SK-N-SH (cell line): ENCODE measurements around the gene CLPSL1.

Source experiments
- CHD2 ChIP-seq: fragments of 150-350 bp; IDR thresholded peaks from 2 replicates; pipeline ENCODE4 v1.6.1; 2018; ENCODE audit warnings: low read length; ENCODE audit not compliant: partially characterized antibody
- CTCF ChIP-seq: fragments of 200-600 bp; sonication (generic); IDR thresholded peaks from 2 replicates; pipeline ENCODE4 v1.6.1; 2017; ENCODE audit warnings: antibody characterized with exemption, mild to moderate bottlenecking, moderate library complexity
- EZH2phosphoT487 ChIP-seq: fragments of 200-600 bp; sonication (generic); IDR thresholded peaks from 2 replicates; pipeline ENCODE4 v1.6.1; 2017; ENCODE audit warnings: low read depth, mixed run types, mild to moderate bottlenecking, antibody characterized with exemption, moderate library complexity, borderline replicate concordance
- FOXM1 ChIP-seq: IDR thresholded peaks from 2 replicates; pipeline ENCODE4 v1.4.0; 2012; ENCODE audit warnings: low read depth, mild to moderate bottlenecking
- MXI1 ChIP-seq: IDR thresholded peaks from 2 replicates; pipeline ENCODE4 v1.6.1; 2012; ENCODE audit warnings: mild to moderate bottlenecking, low read depth, low read length, improper control_type of control experiment
- RAD21 ChIP-seq: IDR thresholded peaks from 2 replicates; pipeline ENCODE4 v1.6.1; 2012; ENCODE audit warnings: mild to moderate bottlenecking, low read length
- REST ChIP-seq: IDR thresholded peaks from 2 replicates; pipeline ENCODE4 v1.6.1; 2012; ENCODE audit warnings: mild to moderate bottlenecking, low read depth, low read length, moderate library complexity

GRCh38 chr6:35786810-35787209, 6.0 kb downstream of the CLPSL1 start:
- TF ChIP-seq CHD2: no peak
- no peak for TF ChIP-seq CTCF
- TF ChIP-seq RAD21: no peak
- TF ChIP-seq REST: no peak
- TF ChIP-seq MXI1: no peak
- TF ChIP-seq EZH2phosphoT487: no peak
- TF ChIP-seq FOXM1: no peak
